Measurements from ENCODE around the gene NOTUM. TPM values are rescaled to one million over a fixed set of nuclear protein-coding genes. Genes with fewer than 3 reads are reported as not detected.

Gene NOTUM
- total RNA-seq, 1 experiment from 2014 or later: not detected

DNA sequence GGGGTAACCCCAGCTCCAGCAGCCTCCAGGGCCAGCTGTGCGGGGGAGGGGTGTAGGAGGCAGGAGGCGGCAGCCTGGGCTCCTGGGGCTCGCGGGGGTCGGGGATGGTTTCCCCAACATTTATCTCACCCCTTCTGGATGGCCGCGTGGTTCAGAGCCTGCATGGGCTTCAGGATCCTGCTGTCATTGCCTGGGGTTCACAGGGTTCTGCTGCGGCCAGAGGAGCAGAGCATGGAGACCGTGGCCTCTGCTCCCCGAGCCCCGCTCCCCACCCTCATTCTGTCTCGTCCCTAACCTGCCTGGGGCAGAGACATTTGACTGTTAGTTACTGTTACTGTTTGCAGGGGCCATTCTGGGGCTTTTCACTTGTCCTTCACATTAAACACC, 18.8 kb downstream of the NOTUM start:
- no TSS peak for BruUV-seq (replicated peaks)

GRCh38 chr17:81941484-81942166, 19.4 kb downstream of the NOTUM start:
- intact Hi-C loops (cut with micrococcal nuclease; ENCODE audit: unreplicated experiment): no loop called here
- peaks cover 7% of the 10 kb centered on the region for H3K4me1 Mint-ChIP-seq (ENCODE audit: low read depth, unreplicated experiment)
- TF ChIP-seq CTCF (IDR thresholded peaks at IDR 0.05; ENCODE audit: unreplicated experiment): no peak
- no peaks in the 10 kb centered on the region for H3K27me3 Mint-ChIP-seq (ENCODE audit: unreplicated experiment)
- CTCF ChIA-PET: no interaction called here
- H3K27ac Mint-ChIP-seq (ENCODE audit: unreplicated experiment): no peak overlapping the region
- BruUV-seq (replicated peaks): no TSS peak
- no peaks in the 10 kb centered on the region for H3K9me3 Mint-ChIP-seq (ENCODE audit: low read depth, unreplicated experiment)
- H3K36me3 Mint-ChIP-seq (ENCODE audit: insufficient read depth, unreplicated experiment): peaks cover 18% of the 10 kb centered on the region
- no peak for DNase-seq
- no peak overlapping the region for H3K4me3 Mint-ChIP-seq (ENCODE audit: low read depth, unreplicated experiment)

More for the DNA sequence above, 18.8 kb downstream of the NOTUM start:
- CTCF ChIA-PET: no interaction called here
- Mint-ChIP-seq H3K4me3 (ENCODE audit: low read depth, unreplicated experiment) (no peak overlapping the region), H3K9me3 (ENCODE audit: low read depth, unreplicated experiment) (no peaks in the 10 kb centered on the region), H3K27me3 (ENCODE audit: unreplicated experiment) (no peaks in the 10 kb centered on the region), H3K36me3 (ENCODE audit: insufficient read depth, unreplicated experiment) (peaks cover 12% of the 10 kb centered on the region), H3K4me1 (ENCODE audit: low read depth, unreplicated experiment) (peaks cover 7% of the 10 kb centered on the region), H3K27ac (ENCODE audit: unreplicated experiment) (no peak overlapping the region)
- intact Hi-C loops (cut with micrococcal nuclease; ENCODE audit: unreplicated experiment): no loop called here
- TF ChIP-seq CTCF (IDR thresholded peaks at IDR 0.05; ENCODE audit: unreplicated experiment): no peak
- no peak for DNase-seq

DNA sequence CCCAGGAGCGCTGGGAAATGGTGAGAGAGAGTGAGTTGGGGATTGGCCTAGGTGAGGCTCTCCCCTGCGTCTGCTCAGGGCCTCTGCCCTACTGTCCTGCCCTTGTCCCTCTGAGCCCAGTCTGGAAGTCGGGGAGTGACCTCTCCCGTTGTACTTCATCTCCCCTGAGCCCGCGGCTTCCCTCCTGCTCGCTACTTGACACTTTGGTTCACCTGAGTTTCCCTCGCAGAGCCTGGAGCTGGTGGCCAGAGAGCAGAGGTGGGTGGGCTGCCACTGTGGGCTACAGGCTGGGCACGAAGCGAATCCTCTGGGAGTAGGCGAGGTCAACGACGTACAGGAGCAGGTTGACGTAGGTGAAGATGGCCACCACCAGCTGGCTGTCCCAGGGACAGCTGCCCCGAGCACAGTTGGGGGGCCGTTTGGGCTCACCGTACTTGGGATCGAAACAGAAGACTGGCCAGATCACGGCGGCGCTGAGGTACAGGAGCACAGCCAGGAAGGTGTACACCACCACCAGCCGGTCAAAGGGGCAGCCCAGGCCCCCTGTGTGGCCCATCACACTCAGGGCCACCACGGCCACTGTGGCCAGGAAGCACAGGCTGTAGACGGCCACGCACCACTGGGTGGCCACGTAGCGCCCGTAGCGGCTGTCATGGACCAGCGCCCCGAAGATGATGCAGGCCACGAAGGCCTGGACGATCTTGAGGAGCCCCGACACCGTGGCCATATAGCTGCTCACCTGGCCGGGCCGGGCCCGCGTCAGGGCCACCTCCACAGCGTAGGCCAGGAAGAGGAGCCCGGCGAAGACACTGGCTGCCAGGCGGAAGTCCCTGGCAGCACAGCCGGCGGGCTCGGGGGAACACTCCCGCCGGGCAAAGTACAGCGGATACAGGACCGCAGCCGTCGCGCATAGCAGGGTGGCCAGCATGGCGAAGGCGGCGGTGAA, 20.2 kb downstream of the NOTUM start:
- Mint-ChIP-seq H3K27me3 (ENCODE audit: unreplicated experiment) (no peaks in the 10 kb centered on the region), H3K27ac (ENCODE audit: unreplicated experiment) (no peak overlapping the region), H3K36me3 (ENCODE audit: insufficient read depth, unreplicated experiment) (peaks cover 26% of the 10 kb centered on the region), H3K4me3 (ENCODE audit: low read depth, unreplicated experiment) (no peak overlapping the region), H3K9me3 (ENCODE audit: low read depth, unreplicated experiment) (no peaks in the 10 kb centered on the region), H3K4me1 (ENCODE audit: low read depth, unreplicated experiment) (peaks cover 12% of the 10 kb centered on the region)
- CTCF ChIA-PET: interaction anchor here (0.6 kb wide), 1 partner anchor 14 kb away, joined by 3 read pairs; no protein-coding TSS in a partner anchor
- intact Hi-C loops (cut with micrococcal nuclease; ENCODE audit: unreplicated experiment): no loop called here
- BruUV-seq (replicated peaks): no TSS peak
- no peak for DNase-seq
- no peak for TF ChIP-seq CTCF (IDR thresholded peaks at IDR 0.05; ENCODE audit: unreplicated experiment)

DNA sequence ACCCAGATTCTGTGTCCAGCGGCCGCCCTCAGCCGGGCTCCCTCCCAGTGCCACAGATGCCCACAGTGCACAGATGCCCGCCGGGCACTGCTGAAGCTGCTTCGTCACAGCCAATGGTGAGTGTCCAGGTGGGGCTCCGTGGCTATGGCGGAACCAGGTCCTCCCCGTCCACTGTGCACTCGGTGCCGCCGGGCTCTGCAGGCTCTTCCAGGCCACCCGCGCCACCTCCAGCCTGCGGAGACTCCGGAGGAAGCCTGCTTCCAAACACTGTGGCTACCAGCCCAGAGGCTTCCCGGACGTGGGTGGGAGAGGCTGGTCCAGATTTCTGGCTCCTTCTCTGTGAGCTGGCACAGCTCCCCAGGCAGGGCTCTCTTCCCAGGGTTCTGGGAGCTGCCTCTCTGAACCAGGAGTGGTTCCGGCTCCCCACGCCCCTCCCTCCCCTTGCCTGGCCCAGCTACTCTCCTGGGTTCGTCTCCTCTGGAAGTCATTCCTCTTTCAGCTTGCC, 21.1 kb downstream of the NOTUM start:
- peaks cover 31% of the 10 kb centered on the region for H3K36me3 Mint-ChIP-seq (ENCODE audit: insufficient read depth, unreplicated experiment)
- BruUV-seq (replicated peaks): no TSS peak

More for the DNA sequence above, 21.1 kb downstream of the NOTUM start:
- DNase-seq: no peak
- no peaks in the 10 kb centered on the region for H3K9me3 Mint-ChIP-seq (ENCODE audit: low read depth, unreplicated experiment)
- peaks cover 16% of the 10 kb centered on the region for H3K4me1 Mint-ChIP-seq (ENCODE audit: low read depth, unreplicated experiment)
- TF ChIP-seq CTCF (IDR thresholded peaks at IDR 0.05; ENCODE audit: unreplicated experiment): no peak
- intact Hi-C loops (cut with micrococcal nuclease; ENCODE audit: unreplicated experiment): no loop called here
- H3K27ac Mint-ChIP-seq (ENCODE audit: unreplicated experiment): no peak overlapping the region
- H3K4me3 Mint-ChIP-seq (ENCODE audit: low read depth, unreplicated experiment): no peak overlapping the region
- no peaks in the 10 kb centered on the region for H3K27me3 Mint-ChIP-seq (ENCODE audit: unreplicated experiment)
- CTCF ChIA-PET: interaction anchor here (0.6 kb wide), 1 partner anchor 1082 kb away, joined by 5 read pairs; no protein-coding TSS in a partner anchor
